NCI-H1092 (cell line): ENCODE data around the gene HSD17B8.

Experiments
- DNase-seq: peaks from one replicate; lab custom pipeline; 2025; lab: John Stamatoyannopoulos, UW

The HSD17B8 gene

DNA sequence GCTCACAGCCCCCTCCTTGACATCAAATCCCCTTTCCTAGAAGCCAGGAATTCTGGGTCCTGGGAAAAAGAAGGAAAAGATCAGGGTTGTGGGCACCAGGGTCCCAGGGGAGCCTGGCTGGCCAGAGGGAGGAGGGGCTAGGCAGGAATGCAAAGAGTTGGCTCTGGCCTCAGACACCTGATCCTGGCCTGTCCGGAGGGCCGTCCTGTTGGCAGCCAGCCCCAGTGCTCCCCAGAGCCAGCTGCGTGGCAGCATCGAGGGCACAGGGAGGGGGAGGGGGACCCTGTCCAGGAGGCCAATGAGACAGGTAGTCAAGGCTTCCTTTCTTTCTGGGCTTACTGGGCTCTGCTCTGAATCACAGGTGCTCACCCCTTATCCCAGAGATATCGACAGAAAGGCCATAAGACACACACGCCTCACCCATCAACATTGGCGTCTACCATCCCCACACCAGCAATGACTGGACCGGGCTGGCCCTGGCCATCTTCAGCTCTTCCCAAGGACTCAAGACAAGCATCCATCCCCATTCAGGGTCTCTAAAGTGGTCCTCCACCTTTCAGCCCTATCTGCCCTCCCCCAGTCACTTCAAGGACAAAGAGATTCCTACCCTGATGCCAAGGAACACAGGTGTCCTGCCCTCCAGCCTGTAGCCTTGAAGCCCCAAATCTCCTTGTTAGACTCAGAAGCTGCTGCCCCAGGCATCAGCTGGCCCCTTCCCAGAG lies 12.9 kb upstream of the HSD17B8 start:
- no peak for DNase-seq

DNA sequence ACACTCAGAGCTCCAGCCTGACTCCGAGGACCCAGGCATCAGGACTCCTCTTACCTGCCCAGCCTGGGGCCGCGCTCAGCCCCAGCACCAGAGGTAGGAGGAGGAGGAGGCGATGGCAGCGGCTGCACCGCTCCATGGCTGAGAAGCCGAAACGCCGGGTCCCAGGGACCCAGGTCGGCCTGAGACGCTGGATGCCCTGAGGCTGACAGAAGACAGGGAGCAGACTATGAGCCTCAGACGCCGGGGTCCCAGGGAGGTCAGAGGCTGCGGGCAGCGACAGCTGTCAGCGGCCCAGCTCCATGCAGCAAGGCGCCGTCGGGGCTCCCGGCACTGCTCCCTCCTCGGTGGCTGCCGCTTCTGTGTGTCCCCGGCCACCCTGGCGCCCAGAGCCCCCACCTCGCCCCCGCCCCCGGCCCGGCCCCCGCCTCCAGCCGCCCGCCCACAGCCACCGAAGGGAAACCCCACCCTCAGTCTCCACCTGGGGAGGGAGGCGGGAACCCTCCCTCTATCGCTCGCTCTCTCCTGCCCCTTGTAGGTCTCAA lies 12.3 kb upstream of the HSD17B8 start, which contains the start of gene COL11A2:
TSS of gene COL11A2 (minus strand) at position 363 of the 542 bp plus-strand sequence. CDS start at position 136, 227 bp downstream.
- DNase-seq, result no peak

DNA sequence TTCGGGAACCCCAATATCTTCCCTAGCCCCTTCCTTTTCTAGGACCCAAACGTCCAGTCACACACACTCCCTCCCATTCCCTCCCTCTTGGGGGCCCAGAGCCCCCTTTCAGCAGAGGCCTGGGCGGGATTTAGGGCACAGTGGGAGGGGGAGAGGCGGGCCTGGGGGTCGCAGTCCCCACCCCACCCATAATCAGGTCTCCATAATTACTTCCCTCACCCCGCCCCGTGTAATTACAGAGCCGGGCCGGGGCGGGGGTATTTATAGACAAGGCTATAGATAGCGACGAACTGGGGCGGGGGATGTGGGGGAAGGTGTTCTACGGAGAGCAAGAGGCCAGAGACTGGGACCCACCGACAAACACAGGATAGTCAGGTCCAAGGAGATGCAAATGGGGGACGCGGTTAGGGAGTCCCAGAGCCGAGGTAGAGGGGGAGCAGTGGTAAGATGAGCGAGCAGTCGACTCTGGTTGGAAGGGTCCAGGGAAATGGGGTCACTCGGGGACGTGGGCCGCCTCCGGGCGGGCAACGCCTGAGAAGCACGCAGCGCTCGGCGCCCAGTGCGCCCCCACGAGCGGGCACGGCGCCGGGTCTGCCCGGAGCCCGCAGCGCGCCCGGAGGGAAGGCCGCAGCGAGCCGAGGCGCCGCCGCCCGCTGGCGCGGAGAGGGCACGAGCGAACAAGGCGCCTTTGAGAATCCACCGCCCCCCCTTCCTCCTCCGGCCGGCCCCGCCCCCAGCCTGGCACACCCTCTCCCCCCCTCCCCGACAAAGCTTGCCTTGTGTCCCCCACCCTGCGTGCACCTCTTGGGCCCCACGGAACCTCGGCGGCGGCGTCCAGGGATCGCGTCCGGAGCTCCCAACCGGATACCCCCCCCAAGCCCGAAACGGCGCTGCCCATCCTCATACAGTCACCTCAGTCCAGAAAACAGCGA lies 11.5 kb upstream of the HSD17B8 start:
- no peak for DNase-seq

DNA sequence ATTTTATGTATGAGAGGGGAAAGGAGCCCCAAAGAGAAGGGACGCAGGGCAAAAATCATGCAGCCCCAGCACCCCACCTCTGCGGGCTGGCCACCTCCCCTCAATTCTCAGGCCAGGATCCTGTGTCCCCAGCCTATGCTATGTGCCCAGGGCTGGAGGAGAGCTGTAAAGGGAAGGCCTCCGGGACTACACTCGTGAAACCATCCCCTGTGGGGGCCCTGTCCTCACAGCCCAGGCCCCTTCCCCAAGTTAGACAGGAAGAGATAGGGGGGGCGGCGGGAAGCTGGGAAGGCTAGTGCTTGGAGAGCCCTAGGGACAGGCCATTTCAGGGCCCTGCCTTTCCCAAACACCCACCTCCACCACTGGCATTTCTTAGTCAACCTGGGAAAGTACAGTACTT lies 10.8 kb upstream of the HSD17B8 start:
- no peak for DNase-seq

DNA sequence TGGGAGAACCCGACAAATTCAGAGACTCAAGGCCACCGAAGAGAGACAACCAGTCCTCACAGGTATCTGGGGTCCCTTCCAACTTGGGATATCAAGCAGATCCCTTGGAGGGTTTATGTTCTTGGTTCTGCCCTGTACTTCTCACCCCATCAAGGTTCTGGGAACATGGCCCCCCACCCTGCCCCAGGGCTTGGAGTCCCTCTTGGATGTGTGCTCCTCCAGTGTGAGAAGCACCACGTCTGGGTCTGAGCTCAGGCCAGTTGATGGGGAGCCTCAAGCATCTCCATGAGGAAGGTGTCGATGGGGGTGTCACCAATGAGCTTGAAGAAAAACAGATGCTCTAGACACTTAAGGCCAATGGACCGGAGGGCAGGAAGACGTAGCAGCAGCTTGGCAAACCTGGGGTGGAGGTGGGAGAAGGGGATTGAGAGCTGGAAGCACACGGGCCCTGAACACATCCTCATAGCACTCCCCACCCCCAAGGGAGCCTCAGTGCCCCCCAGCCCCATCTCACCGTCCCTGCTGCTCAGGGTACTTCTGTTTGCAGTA lies 9.9 kb upstream of the HSD17B8 start:
- no peak for DNase-seq

DNA sequence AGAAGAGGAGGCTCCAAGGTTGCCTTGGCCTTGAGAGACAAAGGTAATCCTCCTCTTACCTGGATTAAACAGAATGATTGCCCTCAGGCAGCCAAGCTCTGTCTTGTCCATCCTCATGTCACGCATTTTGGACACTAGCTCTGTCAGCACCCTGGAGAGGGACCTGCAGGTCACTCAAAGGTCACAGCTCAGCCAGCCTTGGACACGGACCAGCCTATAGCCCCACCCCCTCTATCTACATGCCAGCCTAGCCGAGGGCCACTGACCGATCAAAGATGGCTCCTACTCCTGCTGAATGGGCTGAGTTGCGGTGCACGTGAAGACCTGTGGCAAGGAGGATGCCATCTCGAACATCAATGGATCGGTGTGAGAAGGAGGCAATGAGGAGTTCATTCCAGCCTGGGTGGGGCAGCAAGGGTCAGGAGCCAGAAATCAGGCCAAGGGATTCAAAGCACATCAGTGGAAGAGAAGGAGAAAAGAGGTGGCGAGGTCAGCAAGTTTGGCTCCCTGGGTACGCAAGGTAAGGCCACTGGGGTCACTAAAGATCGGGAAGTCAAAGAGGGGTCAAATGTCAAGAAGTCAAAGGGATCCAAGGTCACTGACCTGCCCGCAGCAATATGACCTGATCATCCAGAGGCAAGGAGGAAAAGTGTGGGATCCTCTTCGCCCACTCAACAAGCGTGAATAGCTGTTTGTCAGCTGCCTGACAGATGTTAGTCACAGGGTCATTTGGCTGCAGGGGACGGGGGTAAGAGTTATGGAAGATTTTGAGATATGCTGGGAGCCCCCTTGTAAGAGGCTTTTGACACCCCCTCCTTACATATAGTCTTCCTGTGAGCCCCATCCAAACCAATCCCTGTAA lies 8.9 kb upstream of the HSD17B8 start:
- DNase-seq, result no peak

DNA sequence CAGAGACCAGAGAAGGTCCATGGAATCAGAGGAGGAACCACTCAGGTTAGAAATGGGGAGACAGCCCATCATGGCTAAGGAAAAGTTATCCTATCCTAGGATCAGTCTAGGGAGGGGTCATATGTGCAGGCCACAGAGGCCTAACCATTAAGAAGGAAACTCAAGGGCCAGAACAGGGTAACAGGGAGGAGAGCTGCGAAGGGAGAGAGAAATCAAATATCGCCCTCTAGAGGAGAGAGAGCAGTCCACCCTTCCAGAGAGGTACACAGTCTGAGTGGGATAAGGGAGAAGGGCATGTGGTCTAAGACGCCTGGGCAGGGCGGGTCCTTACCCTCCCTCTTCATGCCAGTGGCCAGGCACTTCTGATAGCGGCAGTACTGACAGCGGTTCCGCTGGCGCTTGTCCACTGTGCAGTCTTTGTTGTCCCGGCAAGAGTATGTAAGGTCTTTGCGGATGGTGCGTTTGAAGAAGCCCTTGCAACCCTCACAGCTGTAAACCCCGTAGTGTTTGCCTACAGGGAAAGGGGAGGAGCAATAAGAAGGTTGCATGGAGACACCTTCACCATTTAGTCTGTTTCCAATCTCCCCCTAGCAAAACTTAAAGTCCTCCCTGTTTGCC lies 6.9 kb upstream of the HSD17B8 start:
- DNase-seq, result no peak

DNA sequence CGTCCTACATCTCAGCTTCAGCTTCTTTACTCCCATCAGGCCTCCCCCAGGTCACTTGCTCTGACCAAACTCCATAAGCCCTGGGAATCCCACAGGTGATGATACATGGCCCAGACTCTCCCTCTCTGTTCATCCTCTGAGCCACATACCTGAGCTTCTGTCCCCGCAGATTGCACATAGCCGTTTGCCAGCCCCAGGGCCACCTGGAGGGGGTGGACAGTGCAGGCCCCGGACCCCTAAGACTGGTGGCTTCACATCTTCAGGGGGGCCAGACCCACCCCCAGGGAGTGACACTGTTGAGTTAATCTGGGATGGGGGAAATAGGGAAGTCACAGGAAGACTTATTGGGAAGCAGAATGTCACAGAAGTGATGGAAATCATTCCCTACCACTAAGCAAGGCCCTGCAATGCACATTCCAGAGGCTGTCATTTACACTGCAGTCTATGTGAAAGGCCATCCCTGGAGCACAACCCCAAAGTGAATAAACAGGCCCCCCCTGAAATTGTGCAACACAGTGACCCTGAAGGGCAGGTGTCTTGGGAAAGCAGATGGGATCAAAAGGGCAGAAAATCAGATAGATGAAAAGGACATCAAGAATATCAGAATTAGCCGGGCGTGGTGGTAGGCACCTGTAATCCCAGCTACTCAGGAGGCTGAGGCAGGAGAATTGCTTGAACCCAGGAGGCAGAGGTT lies 6.1 kb upstream of the HSD17B8 start:
- no peak for DNase-seq

DNA sequence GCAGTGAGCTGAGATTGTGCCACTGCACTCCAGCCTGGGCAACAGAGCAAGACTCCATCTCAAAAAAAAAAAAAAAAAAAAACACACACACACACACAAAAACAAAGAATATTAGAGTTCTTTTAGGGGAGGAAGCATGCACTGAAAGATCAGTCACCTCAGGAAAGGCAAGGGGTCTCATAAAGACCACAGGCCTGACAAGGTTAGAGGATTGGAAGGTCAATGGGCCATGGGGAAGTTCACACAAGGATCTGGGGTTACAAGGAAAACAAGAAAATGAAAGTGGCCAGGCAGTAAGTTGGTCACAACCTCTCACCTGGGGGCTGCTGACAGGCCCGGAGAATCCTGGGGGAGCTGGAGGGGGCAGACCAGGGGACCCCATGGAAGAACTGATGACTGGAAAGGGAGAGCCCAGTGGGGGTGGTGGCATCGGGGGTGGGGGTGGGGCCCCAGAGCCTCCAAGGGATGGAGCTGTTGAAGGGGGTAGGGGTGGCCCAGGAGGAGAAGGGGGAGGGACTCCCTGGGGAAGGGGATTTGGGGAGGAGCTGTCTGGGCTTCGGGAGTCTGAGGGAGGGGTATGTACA lies 5.5 kb upstream of the HSD17B8 start:
- no peak for DNase-seq

DNA sequence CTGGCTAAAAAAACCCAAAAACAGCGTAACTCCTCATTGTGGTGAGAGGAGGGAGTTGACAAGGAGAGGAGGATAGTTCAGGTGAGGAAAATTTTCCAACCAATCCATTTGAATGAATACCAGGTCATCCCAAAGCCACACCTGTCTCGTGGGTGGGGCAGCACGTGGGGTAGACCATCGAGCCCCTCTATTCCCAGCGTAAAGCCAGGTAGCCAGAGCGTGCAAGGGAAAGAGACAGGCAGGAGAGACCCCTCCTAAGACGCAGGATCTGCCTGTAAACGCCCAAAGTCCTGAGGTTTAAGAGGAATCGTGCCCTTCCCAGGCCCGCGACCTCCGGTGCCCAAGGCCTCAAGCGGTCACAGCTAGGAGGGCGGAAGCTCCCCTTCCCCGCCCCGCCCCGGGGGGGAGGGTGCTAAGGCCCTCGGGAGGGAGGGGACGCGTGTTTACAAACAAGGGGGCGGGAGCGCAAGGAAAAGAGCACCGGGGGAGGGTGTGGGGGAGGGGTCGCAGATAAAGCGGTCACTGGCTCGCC lies 4.7 kb upstream of the HSD17B8 start:
- DNase-seq, result no peak

DNA sequence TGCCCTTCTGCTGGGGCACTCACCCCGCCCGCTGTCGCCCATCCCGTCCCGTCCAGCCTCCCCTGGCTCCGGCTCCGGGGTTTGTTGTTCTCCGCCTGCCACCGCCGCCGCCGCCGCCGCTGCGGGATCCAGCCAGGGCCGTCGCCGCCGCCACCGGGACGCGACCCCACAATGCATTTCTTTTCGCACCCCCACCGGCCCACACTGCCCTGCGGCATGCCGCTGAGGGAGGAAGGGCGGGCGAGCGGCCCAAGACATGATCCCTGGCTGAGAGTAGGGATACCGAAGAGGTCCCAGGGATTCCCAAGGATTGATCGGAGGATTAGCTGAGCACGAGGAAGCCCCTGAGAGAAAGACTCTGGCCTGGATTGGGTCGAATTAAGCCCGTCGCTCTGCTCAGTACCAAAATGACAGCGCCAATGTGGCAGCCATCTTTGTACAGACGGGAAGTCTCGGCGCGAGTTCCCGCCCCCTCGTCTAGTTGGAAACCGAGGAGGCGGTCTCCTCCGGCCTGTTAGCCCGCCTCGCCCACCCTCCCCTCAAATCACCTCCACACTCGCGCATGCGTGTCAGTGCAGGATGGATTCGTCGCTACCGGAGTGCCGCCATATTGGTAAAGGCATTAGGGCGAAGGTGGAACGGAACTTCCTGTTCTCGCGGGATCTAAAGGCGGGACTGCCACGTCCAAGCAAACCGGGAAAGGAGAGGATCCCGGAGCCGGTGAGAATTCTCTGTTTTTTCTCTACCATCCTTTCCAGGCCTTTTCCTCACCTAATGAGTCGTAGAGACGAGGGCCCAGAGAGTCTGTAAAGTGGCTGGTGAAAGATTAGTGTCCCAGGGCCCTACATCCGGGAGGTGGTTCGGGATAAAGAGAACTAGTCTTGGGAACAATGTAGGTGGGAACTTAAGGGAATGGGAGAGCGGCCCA lies 4.0 kb upstream of the HSD17B8 start, which contains the start of the genes RXRB and SLC39A7:
TSS of gene RXRB (minus strand) at position 447 of the 928 bp plus-strand sequence. CDS start at position 258, 189 bp downstream.
TSS of gene SLC39A7 (plus strand) at position 649 of the 928 bp plus-strand sequence. CDS start 379 bp downstream, outside the sequence.
- peak; percentile 97 for DNase-seq

DNA sequence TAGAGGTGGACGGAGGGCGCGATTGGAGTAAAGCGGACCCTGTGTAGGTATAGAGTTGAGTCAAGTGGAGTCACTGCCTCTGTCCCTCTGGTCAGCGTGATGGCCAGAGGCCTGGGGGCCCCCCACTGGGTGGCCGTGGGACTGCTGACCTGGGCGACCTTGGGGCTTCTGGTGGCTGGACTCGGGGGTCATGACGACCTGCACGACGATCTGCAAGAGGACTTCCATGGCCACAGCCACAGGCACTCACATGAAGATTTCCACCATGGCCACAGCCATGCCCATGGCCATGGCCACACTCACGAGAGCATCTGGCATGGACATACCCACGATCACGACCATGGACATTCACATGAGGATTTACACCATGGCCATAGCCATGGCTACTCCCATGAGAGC lies 3.3 kb upstream of the HSD17B8 start:
- no peak for DNase-seq

DNA sequence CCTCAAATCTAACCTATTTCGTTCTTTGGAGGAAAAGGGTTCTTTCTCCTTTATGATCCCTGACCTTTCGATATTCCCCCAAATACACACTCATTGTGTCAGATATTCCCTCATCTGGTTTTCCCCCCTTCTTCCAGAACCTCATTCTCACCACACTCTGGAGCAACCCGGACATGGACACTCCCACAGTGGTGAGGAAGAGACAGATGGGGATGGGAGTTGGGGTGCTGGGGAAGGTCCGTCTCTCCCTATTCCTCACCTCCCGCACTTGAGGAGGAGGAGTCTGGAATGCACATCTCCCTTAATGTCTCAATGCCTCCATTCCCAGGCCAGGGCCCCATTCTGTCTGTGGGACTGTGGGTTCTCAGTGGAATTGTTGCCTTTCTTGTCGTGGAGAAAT lies 2.5 kb upstream of the HSD17B8 start:
- no peak for DNase-seq

DNA sequence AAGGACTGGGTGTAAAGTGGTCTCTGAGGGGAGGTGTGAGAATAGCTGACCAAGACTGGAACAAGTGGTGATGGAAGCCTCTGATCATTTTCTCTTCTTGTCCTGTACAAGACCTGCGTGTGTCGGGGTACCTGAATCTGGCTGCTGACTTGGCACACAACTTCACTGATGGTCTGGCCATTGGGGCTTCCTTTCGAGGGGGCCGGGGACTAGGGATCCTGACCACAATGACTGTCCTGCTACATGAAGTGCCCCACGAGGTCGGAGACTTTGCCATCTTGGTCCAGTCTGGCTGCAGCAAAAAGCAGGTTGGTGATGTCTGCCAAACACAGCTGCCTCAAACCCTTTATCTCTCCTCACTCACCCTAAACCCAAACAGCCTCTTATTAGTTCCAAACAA lies 1.7 kb upstream of the HSD17B8 start:
- DNase-seq, result no peak

DNA sequence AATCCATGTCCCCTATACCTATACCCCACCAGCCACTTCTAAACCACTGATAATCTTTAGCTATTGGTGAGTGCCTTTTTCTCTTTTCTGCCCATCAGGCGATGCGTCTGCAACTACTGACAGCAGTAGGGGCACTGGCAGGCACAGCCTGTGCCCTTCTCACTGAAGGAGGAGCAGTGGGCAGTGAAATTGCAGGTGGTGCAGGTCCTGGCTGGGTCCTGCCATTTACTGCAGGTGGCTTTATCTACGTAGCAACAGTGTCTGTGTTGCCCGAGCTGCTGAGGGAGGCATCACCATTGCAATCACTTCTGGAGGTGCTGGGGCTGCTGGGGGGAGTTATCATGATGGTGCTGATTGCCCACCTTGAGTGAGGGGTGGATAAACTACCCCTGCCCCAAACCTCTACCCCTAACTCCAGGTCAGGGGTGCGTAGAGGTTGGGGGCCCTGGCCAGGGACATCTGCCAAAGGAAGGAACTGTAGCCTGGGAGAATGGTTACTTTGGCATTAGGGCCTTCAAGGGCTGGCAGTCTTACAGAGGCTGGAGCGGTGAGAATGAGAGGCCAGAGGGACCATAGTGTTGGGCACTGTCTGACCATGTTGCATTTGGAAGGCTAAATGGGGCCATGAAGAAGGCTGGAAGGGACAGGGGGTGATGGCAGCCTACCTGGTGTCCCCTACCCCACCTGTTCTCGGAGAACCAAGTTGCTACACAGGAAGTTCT lies 851 bp upstream of the HSD17B8 start:
- no peak for DNase-seq

DNA sequence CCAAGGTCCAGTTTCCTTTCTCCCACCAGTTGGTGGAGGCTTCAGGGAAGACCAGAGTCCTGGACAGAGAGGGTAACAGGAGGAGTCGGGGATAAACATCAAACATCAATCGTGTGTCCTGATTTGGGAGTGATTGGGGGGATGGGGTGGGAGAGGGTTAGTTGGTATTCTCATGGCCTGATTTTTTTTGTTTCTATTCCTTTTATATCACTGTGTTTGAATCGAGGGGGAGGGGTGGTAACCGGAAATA lies 365 bp upstream of the HSD17B8 start:
- no peak for DNase-seq

DNA sequence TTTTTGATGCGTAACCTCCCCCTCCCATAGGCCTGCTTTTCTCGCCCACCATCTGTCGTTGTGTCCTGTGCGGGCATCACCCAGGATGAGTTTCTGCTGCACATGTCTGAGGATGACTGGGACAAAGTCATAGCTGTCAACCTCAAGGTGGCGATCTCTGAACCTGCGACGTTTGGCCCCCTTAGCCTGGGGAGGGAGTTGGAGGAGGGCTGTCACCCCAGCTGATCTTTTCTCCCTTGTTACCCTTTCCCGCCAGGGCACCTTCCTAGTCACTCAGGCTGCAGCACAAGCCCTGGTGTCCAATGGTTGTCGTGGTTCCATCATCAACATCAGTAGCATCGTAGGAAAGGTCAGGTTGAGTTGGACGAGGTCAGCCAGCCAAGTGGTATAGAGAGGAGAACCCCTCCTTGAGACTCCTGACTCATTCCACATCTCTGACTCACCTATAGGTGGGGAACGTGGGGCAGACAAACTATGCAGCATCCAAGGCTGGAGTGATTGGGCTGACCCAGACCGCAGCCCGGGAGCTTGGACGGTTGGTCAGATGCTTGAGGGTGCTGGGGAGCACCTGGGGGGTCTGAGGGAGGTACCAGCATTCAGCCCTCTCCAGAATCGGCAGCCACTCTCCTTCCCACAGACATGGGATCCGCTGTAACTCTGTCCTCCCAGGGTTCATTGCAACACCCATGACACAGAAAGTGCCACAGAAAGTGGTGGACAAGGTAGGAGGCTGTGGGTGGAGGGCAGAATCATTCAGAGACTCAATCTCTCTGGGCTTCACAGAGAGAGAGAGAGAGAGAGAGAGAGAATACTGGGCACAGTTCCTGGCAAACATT lies 954 bp downstream of the HSD17B8 start:
- no peak for DNase-seq
